Measurements from ENCODE around the gene GZMM. TPM values are rescaled to one million over a fixed set of nuclear protein-coding genes. Genes with fewer than 3 reads are reported as not detected.

Gene GZMM
- total RNA-seq, 1 experiment from 2014 or later, result 0.66 TPM

DNA sequence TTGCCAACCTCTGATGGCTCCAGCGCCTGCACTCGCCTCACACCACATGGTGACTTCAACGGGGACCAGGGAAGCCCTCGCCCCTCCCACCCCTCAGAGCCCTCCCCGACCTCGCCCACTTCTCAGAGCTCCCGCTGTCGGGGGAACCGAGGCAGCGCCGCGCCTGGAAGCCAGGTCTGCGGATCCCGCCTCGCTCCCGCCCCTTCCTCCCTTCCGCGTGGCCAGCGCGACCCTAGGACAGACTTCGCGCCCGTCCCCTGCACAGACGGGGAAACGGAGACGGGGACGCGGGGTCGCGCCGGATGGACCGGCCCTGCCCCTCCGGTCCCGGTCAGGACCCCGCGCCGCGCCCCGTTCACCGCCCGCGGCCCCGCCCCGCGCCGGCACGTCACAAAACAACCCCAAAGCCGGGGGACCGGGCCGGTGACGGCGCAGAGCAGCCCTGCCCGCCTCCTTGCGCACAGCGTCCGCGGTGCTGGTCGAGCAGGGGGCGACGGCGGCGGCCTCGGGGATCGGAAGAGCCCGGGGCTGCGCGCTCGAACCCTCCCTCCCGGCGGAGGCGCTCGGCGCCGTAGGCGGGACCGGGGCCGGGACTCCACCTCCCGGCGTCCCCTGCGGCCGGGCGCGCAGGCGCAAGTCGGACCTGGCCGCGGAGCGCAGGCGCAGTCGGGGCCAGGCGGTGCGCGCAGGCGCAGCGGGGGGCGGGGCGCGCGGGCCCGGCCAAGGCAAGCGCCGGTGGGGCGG, 12.7 kb upstream of the GZMM start:
- Mint-ChIP-seq H3K4me3 (peak overlapping the region; percentile 80 to 87), H3K36me3 (ENCODE audit: insufficient read depth in 1 of 3, low read depth in 3 of 3) (peaks cover 2 to 5% (median 3%) of the 10 kb centered on the region in 3 experiments; a peak in 6 of 7 replicates), H3K9me3 (0 out of 5 replicates have a peak, but pooled peaks cover 0 to 2% of the 10 kb centered on the region in 2 experiments), H3K27me3 (ENCODE audit: low read depth) (peaks cover 9% of the 10 kb centered on the region), H3K27ac (peak overlapping the region in 2 of 3 experiments; percentile 72 to 83; a peak in 2 of 7 replicates), H3K4me1 (peaks cover 5 to 25% of the 10 kb centered on the region in 2 experiments)
- Histone ChIP-seq H2AK5ac (ENCODE audit: insufficient read length, low read length) (no peak overlapping the region), H3K79me1 (ENCODE audit: insufficient read depth, low read depth, low read length, poor library complexity, severe bottlenecking) (peaks cover 8% of the 10 kb centered on the region), H4K20me1 (ENCODE audit: control insufficient read depth, insufficient read depth, insufficient read length) (peaks cover 4% of the 10 kb centered on the region), H3K4ac (ENCODE audit: low read depth, low read length) (no peak overlapping the region), H4K8ac (replicated peaks; ENCODE audit: insufficient read length, low read depth, low read length) (no peak overlapping the region), H2AFZ (ENCODE audit: low read length) (no peak overlapping the region), H3K79me2 (ENCODE audit: insufficient read depth, low read length) (peaks cover 13% of the 10 kb centered on the region; the same call in 1 of the 2 replicates), H3K56ac (ENCODE audit: insufficient read length, low read depth, low read length) (no peak overlapping the region), H3K9me3 (ENCODE audit: control insufficient read depth, low read depth, low read length) (no peaks in the 10 kb centered on the region), H3K9ac (ENCODE audit: extremely low read depth, insufficient read length, low read length) (no peak overlapping the region), H4K91ac (ENCODE audit: insufficient read length, low read depth, low read length) (no peak overlapping the region), H2BK20ac (ENCODE audit: low read depth, low read length, poor library complexity, severe bottlenecking) (no peak overlapping the region), H3K23ac (ENCODE audit: insufficient read length, low read depth, low read length) (no peak overlapping the region), H3K27ac (ENCODE audit: insufficient read length, low read depth, low read length) (no peak overlapping the region), H2BK15ac (ENCODE audit: low read depth, low read length) (no peak overlapping the region), H2BK120ac (ENCODE audit: low read depth, low read length, poor library complexity, severe bottlenecking) (no peak overlapping the region), H3K14ac (ENCODE audit: insufficient read depth, low read length) (0 out of 2 replicates have a peak overlapping the region, but pooled peaks have one; percentile 4), H3K23me2 (ENCODE audit: insufficient read length, low read depth, low read length, poor library complexity, severe bottlenecking) (peaks cover 6% of the 10 kb centered on the region), H3K27me3 (ENCODE audit: insufficient read depth, low read length) (no peaks in the 10 kb centered on the region), H3K18ac (ENCODE audit: insufficient read length, low read depth, low read length) (no peak overlapping the region), H2BK5ac (ENCODE audit: insufficient read length, low read length) (no peak overlapping the region), H3T11ph (ENCODE audit: low read length) (no peak overlapping the region), H3K4me2 (ENCODE audit: insufficient read depth, insufficient read length, low read length) (peak overlapping the region; percentile 19), H3K4me1 (ENCODE audit: insufficient read depth, low read length) (no peaks in the 10 kb centered on the region), H4K5ac (ENCODE audit: insufficient read length, low read depth, low read length) (no peak overlapping the region), H2BK12ac (ENCODE audit: insufficient read length, low read depth, low read length) (no peak overlapping the region)
- DNase-seq, result peak; percentile 89
- TF ChIP-seq, protein P1, sequence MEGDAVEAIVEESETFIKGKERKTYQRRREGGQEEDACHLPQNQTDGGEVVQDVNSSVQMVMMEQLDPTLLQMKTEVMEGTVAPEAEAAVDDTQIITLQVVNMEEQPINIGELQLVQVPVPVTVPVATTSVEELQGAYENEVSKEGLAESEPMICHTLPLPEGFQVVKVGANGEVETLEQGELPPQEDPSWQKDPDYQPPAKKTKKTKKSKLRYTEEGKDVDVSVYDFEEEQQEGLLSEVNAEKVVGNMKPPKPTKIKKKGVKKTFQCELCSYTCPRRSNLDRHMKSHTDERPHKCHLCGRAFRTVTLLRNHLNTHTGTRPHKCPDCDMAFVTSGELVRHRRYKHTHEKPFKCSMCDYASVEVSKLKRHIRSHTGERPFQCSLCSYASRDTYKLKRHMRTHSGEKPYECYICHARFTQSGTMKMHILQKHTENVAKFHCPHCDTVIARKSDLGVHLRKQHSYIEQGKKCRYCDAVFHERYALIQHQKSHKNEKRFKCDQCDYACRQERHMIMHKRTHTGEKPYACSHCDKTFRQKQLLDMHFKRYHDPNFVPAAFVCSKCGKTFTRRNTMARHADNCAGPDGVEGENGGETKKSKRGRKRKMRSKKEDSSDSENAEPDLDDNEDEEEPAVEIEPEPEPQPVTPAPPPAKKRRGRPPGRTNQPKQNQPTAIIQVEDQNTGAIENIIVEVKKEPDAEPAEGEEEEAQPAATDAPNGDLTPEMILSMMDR (conservative IDR thresholded peaks at IDR 0.05), result no peak
- WGBS (ENCODE audit: extremely low coverage, insufficient read length, low lambda C conversion rate), result no CpG with 5 or more reads among the region's 103 CpGs
